ENCODE results near the gene CLEC16A. TPM values are rescaled to one million over a fixed set of nuclear protein-coding genes. Genes with fewer than 3 reads are reported as not detected.

CLEC16A gene
- total RNA-seq, 1 donor from 2014 or later: 14.6 TPM

DNA sequence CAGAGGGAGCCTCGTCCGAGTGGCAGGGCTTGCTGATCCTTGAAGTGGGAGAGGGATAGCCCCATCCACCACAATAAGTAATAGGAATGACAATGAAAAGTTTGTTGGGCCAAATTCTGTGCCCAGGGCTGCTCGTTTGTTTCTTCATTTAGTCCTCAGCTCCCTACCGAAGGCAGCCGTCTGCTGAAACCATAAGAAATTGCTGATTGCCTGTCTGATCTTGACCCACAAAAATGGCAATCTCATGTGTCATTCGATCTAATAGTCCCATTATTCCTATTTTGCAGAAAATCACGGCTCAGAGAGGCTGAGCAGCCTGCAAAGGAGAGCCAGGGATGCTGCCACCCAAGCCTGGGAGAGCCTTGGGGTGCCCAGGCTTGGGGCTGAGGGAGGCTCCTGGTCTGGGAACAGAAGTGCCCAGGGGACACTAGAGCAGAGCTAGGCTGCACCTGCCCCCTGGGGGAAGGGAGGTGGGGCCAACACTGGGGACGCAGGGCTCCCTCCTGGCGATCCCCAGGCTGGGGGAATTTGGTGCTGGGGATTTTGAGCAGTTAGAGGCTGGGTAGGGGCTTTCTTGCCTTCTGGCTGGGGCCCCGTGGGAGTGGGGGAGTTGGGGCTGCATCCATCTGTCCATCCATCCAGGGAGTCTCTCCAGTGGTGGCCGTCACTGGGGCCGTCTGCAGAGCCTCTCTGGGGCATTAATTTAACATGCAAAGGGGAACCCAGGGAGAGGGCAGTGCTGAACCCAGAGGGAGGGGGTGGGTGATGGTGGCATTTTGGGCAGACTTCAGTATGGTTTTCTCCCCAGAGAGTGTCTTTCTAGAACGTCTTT is 258.1 kb downstream of the CLEC16A start:
- Histone ChIP-seq H3K9ac (ENCODE audit: low read depth in 1 of 3, low read length in 3 of 3) (no peak overlapping the region), H3K4me1 (ENCODE audit: control insufficient read depth in 3 of 3, insufficient read depth in 3 of 3, low read length in 3 of 3) (peaks cover 0 to 23% (median 8%) of the 10 kb centered on the region in 3 donors), H3K9me3 (ENCODE audit: control insufficient read depth in 3 of 3, low read length in 3 of 3) (peaks cover 0 to 2% (median 2%) of the 10 kb centered on the region in 3 donors), H3K27me3 (ENCODE audit: control insufficient read depth in 3 of 3, insufficient read depth in 3 of 3, low read length in 3 of 3) (peaks cover under 1 to 11% (median 7%) of the 10 kb centered on the region in 3 donors), H3K36me3 (ENCODE audit: control insufficient read depth in 3 of 3, insufficient read depth in 3 of 3, low read length in 3 of 3) (no peaks in the 10 kb centered on the region), H3K27ac (ENCODE audit: low read depth, low read length) (no peak overlapping the region), H3K4me3 (ENCODE audit: low read length in 3 of 3) (no peak overlapping the region)

DNA sequence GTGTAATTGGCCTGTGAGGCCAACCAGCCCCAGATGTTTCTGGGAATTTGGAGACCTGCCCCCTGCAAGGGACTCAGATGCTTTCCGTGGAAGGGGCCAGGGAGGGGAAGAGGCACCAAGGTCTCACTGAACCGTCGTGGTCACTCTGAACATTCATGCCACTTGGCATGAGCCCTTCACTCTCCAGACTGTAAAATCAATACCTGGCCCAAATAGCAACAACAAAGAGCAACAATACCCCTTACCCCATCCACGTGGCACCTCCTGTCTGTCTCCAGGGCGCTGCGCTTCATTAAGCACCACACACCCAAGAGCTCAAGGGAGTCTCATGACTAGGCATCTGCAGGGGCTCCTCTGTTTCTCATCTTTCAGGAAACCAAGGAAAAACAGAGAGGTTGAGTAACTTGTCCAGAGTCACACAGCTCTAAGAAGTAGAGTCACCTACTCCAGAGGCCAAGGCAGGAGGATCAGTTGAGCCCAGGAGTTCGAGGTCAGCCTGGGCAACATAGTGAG is 258.8 kb downstream of the CLEC16A start:
- Histone ChIP-seq H3K9ac (ENCODE audit: low read depth in 1 of 3, low read length in 3 of 3) (no peak overlapping the region), H3K36me3 (ENCODE audit: control insufficient read depth in 3 of 3, insufficient read depth in 3 of 3, low read length in 3 of 3) (no peaks in the 10 kb centered on the region), H3K4me1 (ENCODE audit: control insufficient read depth in 3 of 3, insufficient read depth in 3 of 3, low read length in 3 of 3) (peaks cover 0 to 23% (median 8%) of the 10 kb centered on the region in 3 donors), H3K4me3 (ENCODE audit: low read length in 3 of 3) (no peak overlapping the region), H3K9me3 (ENCODE audit: control insufficient read depth in 3 of 3, low read length in 3 of 3) (peaks cover 0 to 7% (median 5%) of the 10 kb centered on the region in 3 donors), H3K27ac (ENCODE audit: low read depth, low read length) (no peak overlapping the region), H3K27me3 (ENCODE audit: control insufficient read depth in 3 of 3, insufficient read depth in 3 of 3, low read length in 3 of 3) (peaks cover 0 to 14% (median 11%) of the 10 kb centered on the region in 3 donors)

- Histone ChIP-seq H3K27me3 (ENCODE audit: control insufficient read depth in 3 of 3, insufficient read depth in 3 of 3, low read length in 3 of 3) (peaks cover 7 to 18% (median 14%) of the 10 kb centered on the region in 3 donors), H3K9ac (ENCODE audit: low read depth in 1 of 3, low read length in 3 of 3) (no peak overlapping the region), H3K4me1 (ENCODE audit: control insufficient read depth in 3 of 3, insufficient read depth in 3 of 3, low read length in 3 of 3) (peaks cover 0 to 23% (median 8%) of the 10 kb centered on the region in 3 donors), H3K36me3 (ENCODE audit: control insufficient read depth in 3 of 3, insufficient read depth in 3 of 3, low read length in 3 of 3) (no peaks in the 10 kb centered on the region), H3K27ac (ENCODE audit: low read depth, low read length) (no peak overlapping the region), H3K4me3 (ENCODE audit: low read length in 3 of 3) (no peak overlapping the region), H3K9me3 (ENCODE audit: control insufficient read depth in 3 of 3, low read length in 3 of 3) (peaks cover 0 to 7% (median 5%) of the 10 kb centered on the region in 3 donors)
Measured at GRCh38 chr16:11204513-11205047, 260.2 kb downstream of the CLEC16A start.

DNA sequence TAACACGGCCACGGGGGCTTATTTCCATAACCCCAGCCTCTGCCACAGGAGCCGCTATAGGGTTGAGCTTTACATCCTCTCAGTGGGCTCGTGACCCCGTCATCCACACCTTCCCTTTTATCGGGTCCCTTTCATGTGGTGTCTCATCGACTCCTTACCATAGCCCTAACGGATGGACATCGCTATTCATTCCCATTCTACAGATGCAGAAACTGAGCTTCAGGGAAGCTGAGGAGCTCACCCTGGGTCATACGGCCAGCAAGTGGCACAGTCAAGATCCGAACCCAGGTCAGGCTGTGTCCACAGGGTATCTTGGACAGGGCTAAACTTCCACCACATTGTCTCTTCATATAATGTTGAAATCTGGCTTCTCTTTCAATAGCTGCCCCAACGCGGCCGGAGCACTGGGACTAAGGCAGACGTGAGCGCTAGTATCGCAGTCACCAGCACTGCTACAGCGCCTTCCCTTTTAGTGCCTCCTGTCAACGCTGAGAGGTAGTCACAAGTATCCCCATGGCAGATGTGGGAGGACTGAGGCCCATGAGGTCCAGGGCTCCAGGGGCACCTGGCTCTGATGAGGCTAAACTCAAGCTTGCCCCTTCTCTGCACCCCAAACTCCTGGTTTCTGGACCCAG is 260.8 kb downstream of the CLEC16A start:
- H3K9me3 ChIP-seq (ENCODE audit: control insufficient read depth in 3 of 3, low read length in 3 of 3): peaks cover 0 to 7% (median 5%) of the 10 kb centered on the region in 3 donors
- no peak overlapping the region for H3K27ac ChIP-seq (ENCODE audit: low read depth, low read length)
- peaks cover 0 to 23% (median 8%) of the 10 kb centered on the region in 3 donors for H3K4me1 ChIP-seq (ENCODE audit: control insufficient read depth in 3 of 3, insufficient read depth in 3 of 3, low read length in 3 of 3)
- no peak overlapping the region for H3K4me3 ChIP-seq (ENCODE audit: low read length in 3 of 3)
- no peaks in the 10 kb centered on the region for H3K36me3 ChIP-seq (ENCODE audit: control insufficient read depth in 3 of 3, insufficient read depth in 3 of 3, low read length in 3 of 3)
- H3K27me3 ChIP-seq (ENCODE audit: control insufficient read depth in 3 of 3, insufficient read depth in 3 of 3, low read length in 3 of 3): peaks cover 9 to 18% (median 14%) of the 10 kb centered on the region in 3 donors
- H3K9ac ChIP-seq (ENCODE audit: low read depth in 1 of 3, low read length in 3 of 3): no peak overlapping the region

DNA sequence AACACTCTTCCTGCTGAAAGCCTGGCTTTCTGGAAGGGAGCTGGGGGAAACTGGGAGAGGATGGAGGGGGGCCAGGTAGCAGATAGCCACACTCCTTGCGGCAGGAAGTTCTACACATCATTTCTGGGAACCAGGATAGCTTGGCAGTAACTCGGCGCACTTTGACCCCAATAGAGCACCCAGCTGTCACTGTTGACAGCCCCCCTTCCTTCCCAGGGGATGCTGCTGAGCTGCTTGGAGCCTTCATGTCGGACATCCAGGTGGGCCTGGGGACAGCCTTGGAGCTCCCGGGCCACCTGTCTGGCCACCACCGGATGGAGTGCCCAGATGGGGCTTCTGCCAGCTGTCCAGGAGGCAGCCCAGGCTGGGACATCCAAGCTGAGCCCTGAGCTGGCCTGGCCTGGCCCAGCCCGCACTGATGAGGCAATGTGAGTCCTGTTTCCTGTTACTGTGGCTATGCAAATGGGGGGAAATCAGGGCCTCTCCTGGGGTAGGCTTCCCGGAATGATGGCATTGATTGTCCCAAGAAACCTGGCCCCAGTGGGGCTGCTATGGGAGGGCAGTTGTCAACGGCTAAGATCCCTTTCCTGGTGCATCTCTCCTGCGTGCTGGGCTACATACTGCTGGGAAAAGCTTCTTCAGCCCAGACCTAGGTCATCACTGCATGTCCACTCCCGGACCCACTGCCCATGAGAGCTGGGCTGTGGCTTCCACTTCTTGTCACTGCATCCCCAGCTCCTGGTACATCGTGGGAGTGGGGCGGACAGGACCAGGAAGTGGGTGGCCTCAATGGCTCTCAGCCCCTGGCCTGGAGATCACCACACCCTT is 261.6 kb downstream of the CLEC16A start:
- no peak overlapping the region for H3K27ac ChIP-seq (ENCODE audit: low read depth, low read length)
- peaks cover 0 to 23% (median 8%) of the 10 kb centered on the region in 3 donors for H3K4me1 ChIP-seq (ENCODE audit: control insufficient read depth in 3 of 3, insufficient read depth in 3 of 3, low read length in 3 of 3)
- peaks cover 9 to 18% (median 14%) of the 10 kb centered on the region in 3 donors for H3K27me3 ChIP-seq (ENCODE audit: control insufficient read depth in 3 of 3, insufficient read depth in 3 of 3, low read length in 3 of 3)
- H3K9me3 ChIP-seq (ENCODE audit: control insufficient read depth in 3 of 3, low read length in 3 of 3): peaks cover 0 to 7% (median 5%) of the 10 kb centered on the region in 3 donors
- no peaks in the 10 kb centered on the region for H3K36me3 ChIP-seq (ENCODE audit: control insufficient read depth in 3 of 3, insufficient read depth in 3 of 3, low read length in 3 of 3)
- H3K4me3 ChIP-seq (ENCODE audit: low read length in 3 of 3): no peak overlapping the region
- H3K9ac ChIP-seq (ENCODE audit: low read depth in 1 of 3, low read length in 3 of 3): no peak overlapping the region

DNA sequence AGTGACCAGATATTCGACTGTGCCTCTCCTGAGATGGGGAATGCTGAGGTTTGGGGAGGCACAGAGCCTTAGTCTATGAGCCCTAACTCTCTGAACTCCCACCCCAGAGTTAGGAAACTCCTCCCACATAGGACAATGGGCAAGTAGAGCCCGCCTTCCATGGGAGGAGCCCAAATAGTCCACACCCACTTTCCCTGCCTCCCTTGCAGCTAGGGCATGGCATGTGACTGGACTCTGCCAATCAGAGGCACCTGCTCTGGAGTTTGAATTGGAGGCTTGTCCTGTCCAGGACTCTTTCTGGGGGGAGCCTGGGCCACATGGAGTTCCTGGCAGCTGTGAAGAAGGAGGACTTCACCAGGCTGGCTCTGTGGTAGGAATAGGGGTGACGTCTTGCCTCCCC is 263.3 kb downstream of the CLEC16A start:
- Histone ChIP-seq H3K4me3 (ENCODE audit: low read length in 3 of 3) (no peak overlapping the region), H3K9me3 (ENCODE audit: control insufficient read depth in 3 of 3, low read length in 3 of 3) (peaks cover 0 to 7% (median 5%) of the 10 kb centered on the region in 3 donors), H3K36me3 (ENCODE audit: control insufficient read depth in 3 of 3, insufficient read depth in 3 of 3, low read length in 3 of 3) (no peaks in the 10 kb centered on the region), H3K4me1 (ENCODE audit: control insufficient read depth in 3 of 3, insufficient read depth in 3 of 3, low read length in 3 of 3) (peaks cover 0 to 26% (median 11%) of the 10 kb centered on the region in 3 donors), H3K27ac (ENCODE audit: low read depth, low read length) (no peak overlapping the region), H3K9ac (ENCODE audit: low read depth in 1 of 3, low read length in 3 of 3) (no peak overlapping the region), H3K27me3 (ENCODE audit: control insufficient read depth in 3 of 3, insufficient read depth in 3 of 3, low read length in 3 of 3) (peaks cover 13 to 28% (median 17%) of the 10 kb centered on the region in 3 donors)

DNA sequence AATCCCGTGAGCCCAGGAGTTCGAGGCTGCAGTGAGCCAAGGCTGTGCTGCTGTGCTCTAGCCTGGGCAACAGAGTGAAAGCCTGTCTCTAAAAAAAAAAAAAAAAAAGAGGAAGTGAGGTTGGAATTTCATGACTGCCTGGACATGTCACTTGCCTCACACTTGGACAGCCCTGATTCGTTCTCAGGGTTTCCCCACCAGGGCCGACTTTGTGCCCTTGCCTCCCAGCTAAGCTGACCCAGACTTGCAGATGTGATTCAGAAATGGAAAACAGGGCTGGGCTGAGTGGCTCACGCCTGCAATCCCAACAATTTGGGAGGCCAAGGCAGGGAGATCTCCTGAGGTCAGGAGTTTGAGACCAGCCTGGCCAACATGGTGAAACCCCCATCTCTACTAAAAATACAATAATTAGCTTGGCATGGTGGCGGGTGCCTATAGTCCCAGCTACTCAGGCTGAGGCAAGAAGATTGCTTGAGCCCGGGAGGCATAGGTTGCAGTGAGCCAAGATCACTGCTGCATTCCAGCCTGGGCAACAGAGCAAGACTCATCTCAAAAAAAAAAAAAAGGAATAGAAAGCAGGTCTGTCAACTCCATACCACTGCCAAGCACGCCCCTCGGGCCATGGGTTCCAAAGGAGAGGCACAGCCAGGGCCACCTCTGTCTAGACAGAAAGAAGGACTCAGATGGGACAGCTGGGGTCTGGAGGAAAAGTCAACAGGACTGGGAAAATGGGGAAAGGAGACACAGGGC is 264.7 kb downstream of the CLEC16A start:
- Histone ChIP-seq H3K27ac (ENCODE audit: low read depth, low read length) (no peak overlapping the region), H3K9me3 (ENCODE audit: control insufficient read depth in 3 of 3, low read length in 3 of 3) (peaks cover 0 to 7% (median 5%) of the 10 kb centered on the region in 3 donors), H3K36me3 (ENCODE audit: control insufficient read depth in 3 of 3, insufficient read depth in 3 of 3, low read length in 3 of 3) (no peaks in the 10 kb centered on the region), H3K9ac (ENCODE audit: low read depth in 1 of 3, low read length in 3 of 3) (no peak overlapping the region), H3K4me1 (ENCODE audit: control insufficient read depth in 3 of 3, insufficient read depth in 3 of 3, low read length in 3 of 3) (peaks cover 0 to 26% (median 11%) of the 10 kb centered on the region in 3 donors), H3K4me3 (ENCODE audit: low read length in 3 of 3) (no peak overlapping the region), H3K27me3 (ENCODE audit: control insufficient read depth in 3 of 3, insufficient read depth in 3 of 3, low read length in 3 of 3) (peaks cover 11 to 30% (median 13%) of the 10 kb centered on the region in 3 donors)

- H3K27me3 ChIP-seq (ENCODE audit: control insufficient read depth in 3 of 3, insufficient read depth in 3 of 3, low read length in 3 of 3): peaks cover 8 to 30% (median 13%) of the 10 kb centered on the region in 3 donors
- peaks cover 0 to 18% (median 8%) of the 10 kb centered on the region in 3 donors for H3K4me1 ChIP-seq (ENCODE audit: control insufficient read depth in 3 of 3, insufficient read depth in 3 of 3, low read length in 3 of 3)
- no peak overlapping the region for H3K9ac ChIP-seq (ENCODE audit: low read depth in 1 of 3, low read length in 3 of 3)
- H3K4me3 ChIP-seq (ENCODE audit: low read length in 3 of 3): no peak overlapping the region
- no peaks in the 10 kb centered on the region for H3K36me3 ChIP-seq (ENCODE audit: control insufficient read depth in 3 of 3, insufficient read depth in 3 of 3, low read length in 3 of 3)
- peaks cover 0 to 7% (median 5%) of the 10 kb centered on the region in 3 donors for H3K9me3 ChIP-seq (ENCODE audit: control insufficient read depth in 3 of 3, low read length in 3 of 3)
- H3K27ac ChIP-seq (ENCODE audit: low read depth, low read length): no peak overlapping the region
Measured at GRCh38 chr16:11210260-11210659, 265.9 kb downstream of the CLEC16A start.

Data from skeletal muscle tissue (tissue), 4 donors.